Activated naive CD4-positive, alpha-beta T cell treated with anti-CD3 and anti-CD28 coated beads for 36 hours (primary cell): ENCODE data around the gene CTNNA2. TPM values are rescaled to one million over a fixed set of nuclear protein-coding genes. Genes with fewer than 3 reads are reported as not detected.
A peak's percentile ranks its signal among the peaks of the same experiment; 100 is the strongest.

Experiments used
- CTCF ChIA-PET: fragments of 350-600 bp; sonication (Branson Sonifier 250); formaldehyde crosslinking; loops from one replicate; lab custom pipeline; 2021; ENCODE audit warnings: antibody characterized with exemption; lab: Charles Lee
- DNase-seq: peaks from one replicate; pipeline ENCODE4 v3.0.0-alpha.2; 2020
- H3K27ac Mint-ChIP-seq: one replicate; pipeline ENCODE4 v1.8.0; 2021; ENCODE audit warnings: mild to moderate bottlenecking, mixed read lengths
- H3K27me3 Mint-ChIP-seq: one replicate; pipeline ENCODE4 v1.8.0; 2021; ENCODE audit warnings: low read depth, mixed read lengths
- H3K36me3 Mint-ChIP-seq: one replicate; pipeline ENCODE4 v1.8.0; 2021; ENCODE audit warnings: low read depth, mixed read lengths
- H3K4me1 Mint-ChIP-seq: one replicate; pipeline ENCODE4 v1.8.0; 2021; ENCODE audit warnings: low read depth, mixed read lengths
- H3K4me3 Mint-ChIP-seq: one replicate; pipeline ENCODE4 v1.8.0; 2021; ENCODE audit warnings: mild to moderate bottlenecking, moderate library complexity, mixed read lengths
- H3K9me3 Mint-ChIP-seq: one replicate; pipeline ENCODE4 v1.8.0; 2021; ENCODE audit warnings: mixed read lengths
- intact Hi-C: fragments of 100-400 bp; cut with micrococcal nuclease; formaldehyde crosslinking; loops from one replicate; pipeline ENCODE4 v1.15.1; 2023
- total RNA-seq, 2 experiments: library from RNA; stranded (reverse); gene quantifications; one replicate each; pipeline ENCODE4 v1.2.3, GENCODE V29; 2021

CTNNA2 gene
- total RNA-seq, 2 experiments from 2014 or later: not detected

DNA sequence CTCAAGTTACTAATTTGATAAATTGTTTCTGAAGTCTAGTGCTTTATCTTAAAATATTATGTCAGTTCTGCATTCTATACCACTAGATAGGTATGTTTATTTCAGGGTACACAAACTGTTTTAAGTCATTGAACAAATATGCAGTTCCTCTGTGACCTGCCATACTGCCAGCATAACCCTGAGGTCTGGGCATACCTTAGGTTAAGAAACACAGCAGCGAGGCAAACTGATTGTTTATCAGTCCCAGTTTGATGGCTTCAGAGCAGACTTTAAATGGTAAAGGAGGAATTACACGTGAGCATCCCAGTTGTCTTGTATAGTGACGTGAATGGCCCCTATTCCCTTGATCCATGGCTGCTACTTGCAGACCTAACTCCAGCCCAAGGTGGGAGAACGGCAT, 978.1 kb downstream of the CTNNA2 start:
- DNase-seq: no peak
- Mint-ChIP-seq H3K9me3 (peaks cover 8% of the 10 kb centered on the region), H3K36me3 (no peaks in the 10 kb centered on the region), H3K4me3 (no peak overlapping the region), H3K4me1 (no peaks in the 10 kb centered on the region), H3K27me3 (no peaks in the 10 kb centered on the region), H3K27ac (no peak overlapping the region)
- intact Hi-C loops: no loop called here
- CTCF ChIA-PET: no interaction called here

DNA sequence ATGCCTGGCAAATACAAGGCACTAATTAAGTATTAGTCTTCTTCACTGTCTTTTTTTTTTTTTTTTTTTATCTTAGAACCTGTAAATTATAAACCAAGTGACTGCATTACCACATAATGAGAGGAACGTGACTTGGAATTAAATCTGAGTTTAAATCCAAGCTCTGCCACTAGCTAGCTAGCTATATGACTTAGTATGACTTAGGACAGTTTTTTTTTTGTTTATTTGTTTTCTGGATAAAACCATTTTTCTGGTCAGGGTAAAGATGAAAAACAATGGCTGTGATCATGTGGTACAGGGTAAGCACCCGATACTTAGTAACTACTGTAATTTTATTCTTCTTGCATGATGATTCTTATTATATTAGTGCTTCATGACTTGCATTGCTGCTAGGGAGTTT, 983.5 kb downstream of the CTNNA2 start:
- CTCF ChIA-PET: no interaction called here
- no peak for DNase-seq
- intact Hi-C loops: no loop called here
- Mint-ChIP-seq H3K4me1 (no peaks in the 10 kb centered on the region), H3K36me3 (no peaks in the 10 kb centered on the region), H3K4me3 (no peak overlapping the region), H3K9me3 (peaks cover 13% of the 10 kb centered on the region), H3K27me3 (no peaks in the 10 kb centered on the region), H3K27ac (no peak overlapping the region)

DNA sequence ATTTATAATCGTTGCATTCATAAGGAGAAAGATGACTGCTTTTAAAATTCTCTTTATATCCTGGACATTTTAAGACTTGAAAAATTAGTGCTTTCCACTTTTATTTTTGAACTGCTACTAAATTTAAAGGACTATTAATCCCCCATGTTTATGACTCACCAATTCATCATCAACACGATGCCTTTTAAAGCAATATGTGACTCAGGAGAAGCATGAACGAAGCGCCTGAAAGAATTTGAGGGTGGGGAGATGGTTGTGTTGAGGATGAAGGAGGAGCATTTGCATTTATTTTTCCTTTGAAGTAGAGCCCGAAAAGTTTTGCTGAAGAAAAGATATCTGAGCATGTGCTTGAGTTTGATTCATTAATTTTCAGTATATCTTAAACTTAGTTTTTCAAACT, 983.9 kb downstream of the CTNNA2 start:
- no peak overlapping the region for H3K27ac Mint-ChIP-seq
- no peak overlapping the region for H3K4me3 Mint-ChIP-seq
- no peaks in the 10 kb centered on the region for H3K36me3 Mint-ChIP-seq
- no peaks in the 10 kb centered on the region for H3K27me3 Mint-ChIP-seq
- DNase-seq: no peak
- CTCF ChIA-PET: no interaction called here
- peaks cover 13% of the 10 kb centered on the region for H3K9me3 Mint-ChIP-seq
- intact Hi-C loops: no loop called here
- H3K4me1 Mint-ChIP-seq: no peaks in the 10 kb centered on the region

DNA sequence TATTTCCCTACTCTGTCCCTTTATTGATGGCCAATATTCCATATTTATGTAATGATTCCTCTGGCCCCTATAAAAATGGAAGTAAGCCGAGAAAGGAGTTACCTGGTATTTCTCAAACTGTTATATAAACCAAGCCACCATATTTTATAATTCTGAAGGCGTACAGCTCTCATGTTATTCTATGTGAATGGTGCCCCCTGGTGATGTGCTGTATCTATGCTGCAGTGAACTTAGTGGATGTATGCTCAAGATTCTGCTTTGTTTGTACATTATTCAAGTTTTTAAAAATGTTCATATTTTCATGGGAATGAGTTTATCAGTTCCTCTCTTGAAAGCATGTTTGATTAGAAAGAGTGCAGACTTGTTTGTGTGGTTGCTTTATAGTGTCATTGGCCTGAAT, 986.2 kb downstream of the CTNNA2 start:
- Mint-ChIP-seq H3K27ac (no peak overlapping the region), H3K36me3 (no peaks in the 10 kb centered on the region), H3K4me3 (no peak overlapping the region), H3K9me3 (peaks cover 13% of the 10 kb centered on the region), H3K27me3 (no peaks in the 10 kb centered on the region), H3K4me1 (no peaks in the 10 kb centered on the region)
- CTCF ChIA-PET: no interaction called here
- DNase-seq: peak; percentile 5
- intact Hi-C loops: loop anchor here (2.0 kb wide), 1 partner anchor 426 kb away; no protein-coding TSS in a partner anchor

- H3K36me3 Mint-ChIP-seq: no peaks in the 10 kb centered on the region
- no peaks in the 10 kb centered on the region for H3K4me1 Mint-ChIP-seq
- intact Hi-C loops: no loop called here
- no peak overlapping the region for H3K4me3 Mint-ChIP-seq
- H3K27ac Mint-ChIP-seq: no peak overlapping the region
- peaks cover 10% of the 10 kb centered on the region for H3K9me3 Mint-ChIP-seq
- no peak for DNase-seq
- H3K27me3 Mint-ChIP-seq: no peaks in the 10 kb centered on the region
- CTCF ChIA-PET: no interaction called here
These were observed 989.2 kb downstream of the CTNNA2 start for GRCh38 chr2:80501874-80502624.

DNA sequence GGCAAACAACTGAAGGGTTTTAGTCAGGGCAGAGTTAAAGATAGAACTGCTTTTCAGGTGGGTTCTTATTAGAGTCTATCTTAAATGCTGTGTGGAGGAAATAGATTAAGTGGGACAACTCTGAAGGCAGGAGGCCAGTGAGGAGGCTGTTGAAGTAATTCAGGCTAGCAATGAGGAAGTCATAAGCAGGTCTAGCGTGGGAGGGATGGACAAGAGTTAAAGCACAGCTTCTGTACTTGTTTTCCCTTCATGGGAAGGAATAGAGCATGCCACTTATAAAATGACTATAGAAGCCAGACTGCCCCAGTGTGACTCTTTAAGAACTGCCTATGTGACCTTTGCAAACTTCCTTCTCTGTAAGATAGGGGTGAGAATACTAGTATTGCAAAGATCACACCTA, 993.7 kb downstream of the CTNNA2 start:
- H3K36me3 Mint-ChIP-seq: no peaks in the 10 kb centered on the region
- intact Hi-C loops: no loop called here
- no peaks in the 10 kb centered on the region for H3K4me1 Mint-ChIP-seq
- no peaks in the 10 kb centered on the region for H3K27me3 Mint-ChIP-seq
- no peak overlapping the region for H3K4me3 Mint-ChIP-seq
- H3K27ac Mint-ChIP-seq: no peak overlapping the region
- DNase-seq: no peak
- peaks cover 12% of the 10 kb centered on the region for H3K9me3 Mint-ChIP-seq
- CTCF ChIA-PET: no interaction called here

GRCh38 chr2:80510716-80511115, 997.9 kb downstream of the CTNNA2 start:
- H3K4me1 Mint-ChIP-seq: no peaks in the 10 kb centered on the region
- no peaks in the 10 kb centered on the region for H3K27me3 Mint-ChIP-seq
- H3K27ac Mint-ChIP-seq: no peak overlapping the region
- intact Hi-C loops: no loop called here
- CTCF ChIA-PET: no interaction called here
- no peaks in the 10 kb centered on the region for H3K36me3 Mint-ChIP-seq
- no peak for DNase-seq
- peaks cover 14% of the 10 kb centered on the region for H3K9me3 Mint-ChIP-seq
- H3K4me3 Mint-ChIP-seq: no peak overlapping the region

GRCh38 chr2:80515964-80516363, 1003.1 kb downstream of the CTNNA2 start:
- no peaks in the 10 kb centered on the region for H3K27me3 Mint-ChIP-seq
- intact Hi-C loops: no loop called here
- H3K4me1 Mint-ChIP-seq: no peaks in the 10 kb centered on the region
- no peak for DNase-seq
- peaks cover 7% of the 10 kb centered on the region for H3K9me3 Mint-ChIP-seq
- no peak overlapping the region for H3K27ac Mint-ChIP-seq
- H3K36me3 Mint-ChIP-seq: no peaks in the 10 kb centered on the region
- H3K4me3 Mint-ChIP-seq: no peak overlapping the region
- CTCF ChIA-PET: no interaction called here

GRCh38 chr2:80517316-80517715, 1004.5 kb downstream of the CTNNA2 start:
- H3K4me3 Mint-ChIP-seq: no peak overlapping the region
- H3K27me3 Mint-ChIP-seq: no peaks in the 10 kb centered on the region
- H3K36me3 Mint-ChIP-seq: no peaks in the 10 kb centered on the region
- intact Hi-C loops: no loop called here
- H3K4me1 Mint-ChIP-seq: no peaks in the 10 kb centered on the region
- H3K27ac Mint-ChIP-seq: no peak overlapping the region
- CTCF ChIA-PET: no interaction called here
- no peak for DNase-seq
- H3K9me3 Mint-ChIP-seq: peaks cover 6% of the 10 kb centered on the region

DNA sequence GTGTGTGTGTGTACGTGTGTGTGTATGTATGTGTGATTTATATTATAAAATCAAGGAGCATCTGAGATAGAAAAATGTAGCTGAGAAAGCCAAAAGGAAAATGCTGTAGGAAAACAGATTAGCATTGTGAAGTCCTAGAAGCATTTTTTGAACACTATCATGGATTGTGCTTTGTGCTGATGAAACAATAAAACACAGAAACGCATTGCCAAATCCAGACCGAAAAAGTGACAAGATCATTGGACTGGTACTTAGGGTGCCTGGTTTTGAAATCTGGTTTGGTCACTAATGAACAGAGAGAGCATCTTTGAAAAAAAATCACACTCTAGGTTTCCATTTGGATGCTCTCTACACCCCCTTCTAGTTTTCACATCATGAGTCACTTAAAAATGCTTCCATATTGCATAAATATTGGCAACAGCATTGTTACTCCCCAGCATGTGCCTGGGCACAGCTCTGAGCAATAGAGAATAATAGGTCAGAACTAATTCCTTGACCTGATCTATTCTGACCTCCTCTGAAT, 1006.3 kb downstream of the CTNNA2 start:
- DNase-seq: no peak
- no peaks in the 10 kb centered on the region for H3K4me1 Mint-ChIP-seq
- H3K27ac Mint-ChIP-seq: no peak overlapping the region
- peaks cover 4% of the 10 kb centered on the region for H3K9me3 Mint-ChIP-seq
- no peak overlapping the region for H3K4me3 Mint-ChIP-seq
- H3K36me3 Mint-ChIP-seq: no peaks in the 10 kb centered on the region
- CTCF ChIA-PET: interaction anchor here (0.6 kb wide), 1 partner anchor 212 kb away, joined by 4 read pairs; no protein-coding TSS in a partner anchor
- intact Hi-C loops: no loop called here
- no peaks in the 10 kb centered on the region for H3K27me3 Mint-ChIP-seq

- Mint-ChIP-seq H3K36me3 (no peaks in the 10 kb centered on the region), H3K9me3 (no peaks in the 10 kb centered on the region), H3K4me3 (no peak overlapping the region), H3K4me1 (no peaks in the 10 kb centered on the region), H3K27me3 (no peaks in the 10 kb centered on the region), H3K27ac (no peak overlapping the region)
- no peak for DNase-seq
- CTCF ChIA-PET: interaction anchor here (0.6 kb wide), 1 partner anchor 213 kb away, joined by 4 read pairs; no protein-coding TSS in a partner anchor
- intact Hi-C loops: no loop called here
These were observed 1006.9 kb downstream of the CTNNA2 start for GRCh38 chr2:80519699-80520291.

DNA sequence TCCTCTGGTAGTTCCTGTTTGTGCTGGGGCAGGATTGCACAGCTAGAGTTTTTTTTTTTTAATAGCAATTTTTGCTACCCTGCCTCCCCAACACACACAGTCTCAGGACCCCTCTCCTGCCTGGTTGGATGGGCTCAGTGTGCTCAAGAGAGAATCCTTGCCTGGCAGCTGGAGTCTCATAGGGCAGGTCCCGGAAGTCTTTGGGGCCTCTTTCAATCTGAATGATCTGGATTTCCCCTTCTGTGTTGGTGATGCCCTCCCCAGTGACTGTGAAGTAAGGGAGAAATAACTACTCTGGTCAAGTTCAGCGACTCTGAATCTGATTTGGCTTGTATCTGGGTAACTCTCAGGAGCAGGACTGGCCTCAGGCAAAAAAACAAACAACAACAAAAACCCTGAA, 1012.3 kb downstream of the CTNNA2 start:
- no peaks in the 10 kb centered on the region for H3K4me1 Mint-ChIP-seq
- no peak overlapping the region for H3K27ac Mint-ChIP-seq
- no peak for DNase-seq
- H3K4me3 Mint-ChIP-seq: no peak overlapping the region
- CTCF ChIA-PET: no interaction called here
- no peaks in the 10 kb centered on the region for H3K27me3 Mint-ChIP-seq
- no peaks in the 10 kb centered on the region for H3K36me3 Mint-ChIP-seq
- intact Hi-C loops: no loop called here
- peaks cover 1% of the 10 kb centered on the region for H3K9me3 Mint-ChIP-seq

- CTCF ChIA-PET: no interaction called here
- intact Hi-C loops: no loop called here
- no peak overlapping the region for H3K27ac Mint-ChIP-seq
- no peaks in the 10 kb centered on the region for H3K36me3 Mint-ChIP-seq
- H3K9me3 Mint-ChIP-seq: peaks cover 6% of the 10 kb centered on the region
- no peak overlapping the region for H3K4me3 Mint-ChIP-seq
- DNase-seq: no peak
- no peaks in the 10 kb centered on the region for H3K4me1 Mint-ChIP-seq
- no peaks in the 10 kb centered on the region for H3K27me3 Mint-ChIP-seq
These were observed 1014.3 kb downstream of the CTNNA2 start for GRCh38 chr2:80527119-80527518.
